Ovary (tissue), 3 donors: Measurements from ENCODE around the gene IFI30.

Experiments used
- POLR2A ChIP-seq: fragments of 450-650 bp; IDR thresholded peaks from one replicate; pipeline ENCODE4 v1.6.1; 2017; ENCODE audit warnings: antibody characterized with exemption, mild to moderate bottlenecking, moderate library complexity
- TF ChIP-seq, protein P1 (sequence below), 3 donors: fragments of 450-650 bp in 2 of 3; fragments of 200-600 bp in 1 of 3; IDR thresholded peaks; one replicate each; pipeline versions ENCODE4 v1.5.1 to v1.8.0; 2016 to 2022; ENCODE audit warnings: antibody characterized with exemption in 3 of 3, mild to moderate bottlenecking in 1 of 3
- donor health status: DM: no; HTN: no; CAD: no.

DNA sequence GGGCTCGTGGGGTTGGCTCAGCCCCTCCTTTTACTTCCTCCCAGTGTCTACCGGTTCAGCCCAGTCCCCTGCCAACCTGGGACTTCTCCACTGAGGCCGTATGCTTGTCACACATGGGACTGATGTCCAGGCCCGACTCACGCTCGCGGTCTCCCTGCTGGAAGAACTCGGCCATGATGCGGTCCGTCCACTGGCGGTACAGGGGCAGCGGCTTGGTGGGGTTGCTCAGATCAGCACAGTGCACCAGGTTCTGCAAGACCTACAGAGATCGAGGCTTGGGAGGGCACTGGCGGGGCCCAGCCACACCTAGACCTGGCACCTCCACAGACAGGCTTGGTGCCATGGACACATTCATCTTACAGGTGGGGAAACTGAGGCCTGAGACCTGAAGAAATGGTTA, 38.1 kb downstream of the IFI30 start:
- TF ChIP-seq, protein P1, sequence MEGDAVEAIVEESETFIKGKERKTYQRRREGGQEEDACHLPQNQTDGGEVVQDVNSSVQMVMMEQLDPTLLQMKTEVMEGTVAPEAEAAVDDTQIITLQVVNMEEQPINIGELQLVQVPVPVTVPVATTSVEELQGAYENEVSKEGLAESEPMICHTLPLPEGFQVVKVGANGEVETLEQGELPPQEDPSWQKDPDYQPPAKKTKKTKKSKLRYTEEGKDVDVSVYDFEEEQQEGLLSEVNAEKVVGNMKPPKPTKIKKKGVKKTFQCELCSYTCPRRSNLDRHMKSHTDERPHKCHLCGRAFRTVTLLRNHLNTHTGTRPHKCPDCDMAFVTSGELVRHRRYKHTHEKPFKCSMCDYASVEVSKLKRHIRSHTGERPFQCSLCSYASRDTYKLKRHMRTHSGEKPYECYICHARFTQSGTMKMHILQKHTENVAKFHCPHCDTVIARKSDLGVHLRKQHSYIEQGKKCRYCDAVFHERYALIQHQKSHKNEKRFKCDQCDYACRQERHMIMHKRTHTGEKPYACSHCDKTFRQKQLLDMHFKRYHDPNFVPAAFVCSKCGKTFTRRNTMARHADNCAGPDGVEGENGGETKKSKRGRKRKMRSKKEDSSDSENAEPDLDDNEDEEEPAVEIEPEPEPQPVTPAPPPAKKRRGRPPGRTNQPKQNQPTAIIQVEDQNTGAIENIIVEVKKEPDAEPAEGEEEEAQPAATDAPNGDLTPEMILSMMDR (IDR thresholded peaks at IDR 0.05): no peak
- no peak for TF ChIP-seq POLR2A
